GM10266 (cell line): Measurements from ENCODE around the gene PFKFB4.

ENCODE experiments used
- DNase-seq: peaks from one replicate; pipeline ENCODE4 v3.0.0; 2012; ENCODE audit errors: extremely low spot score
- CTCF ChIP-seq: IDR thresholded peaks from 2 replicates; pipeline ENCODE4 v1.5.1; 2012; ENCODE audit warnings: mild to moderate bottlenecking, low read depth; ENCODE audit not compliant: control insufficient read depth, insufficient read depth; ENCODE audit errors: missing control alignments

Gene PFKFB4

GRCh38 chr3:48569808-48570450 lies 13.3 kb upstream of the PFKFB4 start:
- no peak for TF ChIP-seq CTCF
- DNase-seq: no peak

GRCh38 chr3:48569400-48569799 lies 12.8 kb upstream of the PFKFB4 start:
- no peak for TF ChIP-seq CTCF
- no peak for DNase-seq

GRCh38 chr3:48568476-48568875 lies 11.9 kb upstream of the PFKFB4 start:
- no peak for TF ChIP-seq CTCF
- no peak for DNase-seq

- no peak for TF ChIP-seq CTCF
These were observed 10.9 kb upstream of the PFKFB4 start for GRCh38 chr3:48567500-48567899.

GRCh38 chr3:48567090-48567489 lies 10.5 kb upstream of the PFKFB4 start:
- no peak for TF ChIP-seq CTCF
- no peak for DNase-seq

More at GRCh38 chr3:48567500-48567899, 10.9 kb upstream of the PFKFB4 start:
- DNase-seq: no peak

GRCh38 chr3:48566401-48566760 lies 9.8 kb upstream of the PFKFB4 start:
- DNase-seq: no peak
- TF ChIP-seq CTCF: no peak

GRCh38 chr3:48565591-48566400 lies 9.2 kb upstream of the PFKFB4 start:
- TF ChIP-seq CTCF: no peak
- no peak for DNase-seq
